GM12864 (cell line): ENCODE results near the gene ZSWIM3.

Source experiments
- DNase-seq: peaks from one replicate; pipeline ENCODE4 v3.0.0-alpha.2; 2011; ENCODE audit warnings: low read depth
- H3K4me3 ChIP-seq: 2 replicates; pipeline ENCODE4 v1.5.1; 2011; ENCODE audit warnings: mild to moderate bottlenecking, low read depth, low read length, control low read depth
- TF ChIP-seq, protein P1 (sequence below): IDR thresholded peaks from 2 replicates; pipeline ENCODE4 v1.5.1; 2011; ENCODE audit warnings: low read depth, mild to moderate bottlenecking, moderate library complexity, low read length, control low read depth, inconsistent platforms; ENCODE audit errors: missing control alignments

The ZSWIM3 gene

GRCh38 chr20:45840700-45841198 is 16.7 kb upstream of the ZSWIM3 start:
- no peak overlapping the region for H3K4me3 ChIP-seq
- TF ChIP-seq, protein P1, sequence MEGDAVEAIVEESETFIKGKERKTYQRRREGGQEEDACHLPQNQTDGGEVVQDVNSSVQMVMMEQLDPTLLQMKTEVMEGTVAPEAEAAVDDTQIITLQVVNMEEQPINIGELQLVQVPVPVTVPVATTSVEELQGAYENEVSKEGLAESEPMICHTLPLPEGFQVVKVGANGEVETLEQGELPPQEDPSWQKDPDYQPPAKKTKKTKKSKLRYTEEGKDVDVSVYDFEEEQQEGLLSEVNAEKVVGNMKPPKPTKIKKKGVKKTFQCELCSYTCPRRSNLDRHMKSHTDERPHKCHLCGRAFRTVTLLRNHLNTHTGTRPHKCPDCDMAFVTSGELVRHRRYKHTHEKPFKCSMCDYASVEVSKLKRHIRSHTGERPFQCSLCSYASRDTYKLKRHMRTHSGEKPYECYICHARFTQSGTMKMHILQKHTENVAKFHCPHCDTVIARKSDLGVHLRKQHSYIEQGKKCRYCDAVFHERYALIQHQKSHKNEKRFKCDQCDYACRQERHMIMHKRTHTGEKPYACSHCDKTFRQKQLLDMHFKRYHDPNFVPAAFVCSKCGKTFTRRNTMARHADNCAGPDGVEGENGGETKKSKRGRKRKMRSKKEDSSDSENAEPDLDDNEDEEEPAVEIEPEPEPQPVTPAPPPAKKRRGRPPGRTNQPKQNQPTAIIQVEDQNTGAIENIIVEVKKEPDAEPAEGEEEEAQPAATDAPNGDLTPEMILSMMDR, result no peak
- no peak for DNase-seq

DNA sequence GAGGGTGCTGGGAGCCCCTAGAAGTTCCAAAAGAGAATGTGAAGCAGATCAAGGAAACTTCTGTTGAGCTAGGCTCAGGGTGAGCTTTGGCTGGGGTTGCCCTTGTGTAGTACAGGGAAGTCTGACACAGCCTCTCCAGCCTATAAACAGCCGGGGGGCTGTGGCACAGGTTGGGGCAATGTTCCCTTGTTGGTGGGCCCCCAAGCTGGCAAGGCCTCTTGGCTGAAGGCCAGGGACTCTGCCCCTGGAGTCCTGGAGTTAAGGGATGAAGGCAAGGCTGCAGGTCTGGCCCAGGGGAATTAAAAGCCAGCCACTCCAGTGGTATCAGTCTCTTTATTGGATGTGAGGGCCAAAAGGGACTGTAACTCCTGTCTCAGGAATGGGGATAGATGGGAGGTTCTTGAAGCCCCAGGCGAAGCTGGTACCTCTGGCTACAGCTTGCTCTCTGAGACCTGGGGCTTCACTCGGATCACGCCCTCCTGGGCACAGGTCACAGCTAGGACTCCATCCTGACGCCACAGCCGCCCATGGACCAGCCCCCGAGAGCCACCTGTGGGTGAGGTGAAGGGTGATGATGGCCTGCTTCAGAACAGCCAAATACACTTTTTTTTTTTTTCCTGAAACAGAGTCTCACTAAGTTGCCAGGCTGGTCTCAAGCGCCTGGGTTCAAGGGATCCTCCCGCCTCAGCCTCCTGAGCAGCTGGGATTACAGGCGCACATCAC is 15.8 kb upstream of the ZSWIM3 start:
- TF ChIP-seq, protein P1, result no peak
- no peak overlapping the region for H3K4me3 ChIP-seq
- no peak for DNase-seq

- TF ChIP-seq, protein P1, result no peak
- peak; percentile 31 for DNase-seq
- H3K4me3 ChIP-seq, result no peak overlapping the region
Observed at GRCh38 chr20:45842169-45842812, 15.1 kb upstream of the ZSWIM3 start.

- no peak for DNase-seq
- no peak overlapping the region for H3K4me3 ChIP-seq
- TF ChIP-seq, protein P1, result no peak
Observed at GRCh38 chr20:45843506-45843905, 13.9 kb upstream of the ZSWIM3 start.

DNA sequence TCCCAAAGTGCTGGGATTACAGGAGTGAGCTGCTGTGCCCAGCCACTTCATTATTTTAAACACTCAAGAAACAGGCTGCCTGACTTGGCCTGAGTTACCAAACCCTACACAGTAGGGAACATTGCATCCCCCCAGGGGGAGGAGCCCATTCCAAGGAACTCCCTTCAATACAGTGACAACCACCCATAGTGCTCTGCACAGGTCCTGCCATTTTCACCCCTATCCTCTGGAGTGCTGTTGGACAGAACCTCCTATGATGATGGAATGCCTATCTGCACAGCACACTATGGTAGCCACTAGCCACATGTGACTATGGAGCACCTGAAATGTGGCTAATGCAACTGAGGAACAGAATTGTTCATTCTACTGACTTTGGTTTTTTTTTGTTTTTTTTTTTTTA is 12.0 kb upstream of the ZSWIM3 start:
- DNase-seq, result no peak
- TF ChIP-seq, protein P1, result no peak
- H3K4me3 ChIP-seq, result no peak overlapping the region

DNA sequence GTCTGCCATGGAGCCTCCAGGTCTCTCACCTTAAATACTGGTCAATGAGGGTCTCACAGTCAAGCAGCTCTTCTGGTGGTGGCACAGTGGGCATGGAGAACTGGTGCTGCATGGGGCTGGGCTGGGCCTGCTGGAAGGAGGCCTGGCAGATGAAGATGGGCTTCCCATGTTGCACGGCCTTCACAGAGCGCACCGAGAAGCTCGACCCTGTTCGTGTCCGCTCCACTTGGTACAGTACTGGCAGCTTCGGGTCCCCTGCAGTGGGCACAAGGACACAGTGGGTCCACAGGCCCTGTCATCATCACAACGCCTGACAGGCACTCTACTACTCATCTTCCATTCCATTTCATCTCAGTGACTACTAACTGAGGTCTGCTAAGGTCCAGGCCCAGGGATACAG is 9.0 kb upstream of the ZSWIM3 start:
- no peak for DNase-seq
- TF ChIP-seq, protein P1, result no peak

More for the DNA sequence above, 9.0 kb upstream of the ZSWIM3 start:
- no peak overlapping the region for H3K4me3 ChIP-seq
